HG03108 (cell line): ENCODE measurements around the gene ARVCF.

Source experiments
- ATAC-seq: cut with Tn5 transposase; IDR thresholded peaks from one replicate; pipeline ENCODE4 v1.9.1; 2021; ENCODE audit warnings: moderate library complexity; ENCODE audit not compliant: unreplicated experiment

ARVCF gene

DNA sequence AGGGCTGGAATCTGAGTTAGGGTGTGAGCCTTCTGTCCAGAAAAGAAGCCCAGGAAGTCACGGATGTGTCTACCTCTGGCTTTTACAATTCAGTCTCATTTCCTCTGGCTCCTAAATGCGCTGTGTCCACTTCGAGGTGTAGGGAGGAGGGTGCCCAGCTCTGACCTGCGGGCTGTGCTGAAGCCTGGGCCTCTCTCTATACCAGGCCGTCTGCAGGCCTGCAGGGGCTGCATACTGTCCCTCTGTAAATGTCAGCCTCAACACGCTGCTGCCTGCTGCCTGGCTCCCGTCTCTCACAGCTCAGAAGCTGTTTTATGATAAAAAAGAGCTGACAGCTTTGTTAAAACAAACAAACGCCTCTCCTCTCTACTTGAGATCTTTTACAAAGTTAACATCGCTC is 14.5 kb downstream of the ARVCF start:
- ATAC-seq: no peak

- no peak for ATAC-seq
These were observed 15.5 kb downstream of the ARVCF start for GRCh38 chr22:20001082-20001638.

DNA sequence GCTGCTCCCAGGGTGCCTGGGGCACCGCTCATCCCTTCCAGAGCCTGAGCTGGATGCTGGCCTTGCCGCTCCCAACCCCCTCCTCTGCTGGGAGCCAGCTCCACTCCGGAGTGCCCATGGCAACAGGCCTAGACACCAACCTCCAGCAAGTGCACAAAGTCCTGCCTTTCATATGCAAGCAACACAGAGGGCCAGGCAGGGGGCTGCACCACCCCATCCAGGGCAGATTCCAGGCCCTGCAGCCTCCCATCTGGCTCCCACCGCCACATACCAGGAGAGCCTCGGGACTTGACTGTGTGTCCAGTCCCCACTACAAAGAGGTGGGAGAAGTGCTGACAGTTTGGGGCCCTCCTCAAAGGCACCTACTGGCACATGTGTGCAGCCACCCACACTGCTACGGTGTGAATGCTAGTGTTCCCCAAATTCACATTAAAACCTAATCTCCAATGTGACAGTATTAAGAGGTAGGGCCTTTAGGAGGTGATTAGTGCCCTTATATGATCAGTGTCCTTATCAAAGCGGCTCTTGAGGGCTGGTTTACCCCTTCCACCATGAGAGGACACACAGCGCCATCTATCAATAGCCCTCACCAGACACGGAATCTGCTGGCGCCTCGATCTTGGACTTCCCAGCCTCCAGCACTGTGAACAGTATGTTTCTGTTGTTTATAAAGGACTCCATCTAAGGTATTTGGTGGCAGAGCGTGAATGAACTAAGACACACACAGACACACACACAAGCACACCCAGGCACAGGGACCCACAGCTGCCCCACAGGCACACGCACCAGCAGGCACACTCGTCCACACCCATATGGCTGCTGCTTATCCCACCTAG is 16.2 kb downstream of the ARVCF start:
- ATAC-seq: no peak

DNA sequence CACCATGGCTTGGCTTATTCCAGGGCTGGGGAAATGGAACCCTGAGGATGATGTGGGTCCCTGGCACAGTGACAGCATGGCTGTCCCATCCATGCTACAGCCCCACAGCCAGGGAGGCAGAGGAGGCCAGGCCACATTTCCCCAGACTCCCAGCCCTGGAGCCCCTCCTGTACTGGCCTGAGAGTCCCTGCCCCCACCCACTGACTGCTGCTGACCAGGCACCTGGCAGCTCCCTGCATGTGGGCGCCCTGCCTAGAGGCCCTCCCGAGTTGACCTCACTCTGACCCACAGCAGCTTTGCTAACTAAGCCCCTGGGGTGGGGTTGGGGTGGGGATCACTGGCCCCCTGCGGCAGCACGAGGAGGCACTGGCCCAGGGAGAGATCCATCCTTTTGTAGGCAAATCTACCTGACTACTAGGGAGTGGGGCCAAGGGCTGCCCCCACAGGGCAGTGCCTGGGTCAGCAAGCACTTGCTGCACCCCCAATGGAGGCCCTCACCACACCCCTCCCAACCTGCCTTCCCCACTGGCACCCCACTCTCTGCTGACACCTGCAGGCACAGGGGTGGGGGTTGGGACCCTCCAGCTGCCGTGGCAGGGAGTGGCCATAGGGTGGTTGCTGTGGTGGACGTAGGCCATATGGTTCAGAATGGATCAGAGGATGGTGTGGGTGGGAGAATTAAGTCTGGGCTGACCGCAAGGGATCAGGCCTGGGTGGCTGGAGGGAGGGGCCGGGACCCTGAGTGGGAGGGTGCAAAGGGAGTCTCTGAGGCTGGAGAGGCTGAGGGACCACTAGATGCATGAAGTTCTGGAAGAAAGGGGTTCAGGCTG is 17.4 kb downstream of the ARVCF start:
- no peak for ATAC-seq

DNA sequence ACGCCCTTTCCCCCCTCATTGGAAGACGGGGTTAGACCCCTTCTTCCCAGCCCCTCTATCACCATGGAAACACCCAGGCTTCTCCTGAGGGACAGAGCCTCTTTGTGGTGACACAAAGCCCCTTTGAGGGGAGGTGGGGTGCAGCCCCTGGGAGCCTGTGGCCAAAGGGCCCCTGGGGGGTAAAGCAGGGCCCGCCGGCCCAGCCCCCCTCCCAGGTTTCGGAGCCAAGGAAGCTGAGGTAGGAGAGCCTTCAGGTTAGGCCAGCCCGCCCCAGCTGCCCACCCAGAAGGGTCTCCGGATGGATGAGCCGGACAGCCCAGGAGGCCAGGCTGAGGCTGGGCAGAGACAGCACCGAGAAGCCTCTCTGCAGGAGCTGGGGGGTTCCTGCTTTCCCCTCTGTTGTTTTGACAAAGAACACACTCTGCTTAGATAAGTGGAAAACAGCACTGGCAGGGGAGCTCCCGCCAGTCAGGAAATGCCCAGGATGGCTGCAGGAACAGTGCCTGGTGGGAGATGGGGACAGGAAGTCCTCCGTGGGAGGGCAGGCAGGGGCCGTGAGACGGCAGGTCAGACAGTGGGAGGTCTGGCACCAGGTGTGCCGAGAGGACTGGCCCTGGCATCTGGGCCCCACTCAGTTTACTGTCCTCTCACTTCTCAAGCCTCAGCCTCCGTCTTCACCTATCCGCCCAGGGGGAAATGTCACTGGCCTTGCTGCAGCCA is 18.2 kb downstream of the ARVCF start:
- no peak for ATAC-seq

- no peak for ATAC-seq
These were observed 18.9 kb downstream of the ARVCF start for GRCh38 chr22:19997561-19998231.

DNA sequence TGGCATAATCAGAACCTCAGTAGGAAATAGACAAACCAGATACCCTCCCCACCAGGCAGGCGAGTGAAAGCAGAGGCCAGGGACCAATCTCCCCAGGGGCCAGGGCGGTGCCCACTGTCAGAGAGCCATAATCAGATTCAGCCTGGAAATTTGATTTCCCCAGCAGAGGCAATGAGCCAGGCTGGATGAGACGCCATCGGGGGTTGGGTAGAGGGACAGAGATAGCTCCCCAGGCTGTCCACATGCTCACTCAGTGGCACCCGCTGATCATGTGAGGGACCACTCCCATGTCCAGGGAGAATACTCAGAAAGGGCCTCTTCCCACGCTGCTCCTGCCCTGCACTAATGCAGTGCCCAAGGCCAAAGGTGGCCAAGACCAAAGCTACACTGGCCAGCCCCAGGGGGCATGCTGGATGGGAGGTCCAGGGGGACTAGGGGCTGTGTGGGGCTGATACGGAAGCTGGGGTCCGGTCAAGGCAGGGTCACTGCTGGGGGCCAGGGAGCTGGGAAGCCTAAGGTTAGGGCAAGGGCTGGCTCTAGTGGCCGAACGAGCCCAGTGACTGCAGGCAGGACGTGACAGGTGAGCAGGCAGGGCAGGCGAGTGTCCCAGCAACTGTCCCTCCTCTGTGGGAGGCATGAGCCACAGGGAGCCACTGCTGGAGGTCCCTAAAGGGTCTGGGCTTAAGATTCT is 19.8 kb downstream of the ARVCF start:
- no peak for ATAC-seq

GRCh38 chr22:19995611-19996339 is 20.8 kb downstream of the ARVCF start:
- ATAC-seq: no peak

DNA sequence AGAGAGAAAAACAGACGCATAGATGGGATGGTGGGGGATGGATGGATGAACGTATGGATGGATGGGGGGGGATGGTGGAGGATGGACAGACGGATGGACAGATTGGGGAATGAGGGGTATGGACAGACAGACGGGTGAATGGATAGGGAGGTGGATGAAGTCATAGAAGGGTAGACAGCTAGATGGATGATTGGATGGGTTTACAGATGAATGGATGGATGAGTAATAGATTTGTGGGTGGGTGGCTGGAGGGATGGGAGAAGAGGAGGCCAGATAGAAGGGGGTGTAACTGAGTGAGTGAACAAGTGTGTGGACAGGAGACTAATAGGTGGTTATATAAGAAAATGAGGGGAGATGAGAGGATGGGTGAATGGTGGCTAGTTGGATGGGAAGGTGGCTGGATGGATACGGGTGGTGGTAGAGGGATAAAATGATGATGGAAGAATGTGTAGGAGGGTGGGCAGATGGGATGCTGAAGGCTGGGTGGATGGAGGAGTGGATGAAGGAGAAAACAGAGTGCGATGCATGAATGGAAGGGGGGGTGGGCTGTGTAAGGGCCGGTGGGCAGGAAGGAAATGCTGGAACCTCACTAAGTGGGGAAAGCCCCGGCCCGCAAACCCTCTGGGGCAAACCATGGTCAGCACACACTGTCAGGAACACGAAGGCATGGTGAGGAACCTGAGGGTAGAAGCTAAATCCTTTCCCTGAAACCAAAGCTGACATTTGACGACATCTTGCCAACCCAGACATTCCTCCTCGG is 21.6 kb downstream of the ARVCF start:
- no peak for ATAC-seq

DNA sequence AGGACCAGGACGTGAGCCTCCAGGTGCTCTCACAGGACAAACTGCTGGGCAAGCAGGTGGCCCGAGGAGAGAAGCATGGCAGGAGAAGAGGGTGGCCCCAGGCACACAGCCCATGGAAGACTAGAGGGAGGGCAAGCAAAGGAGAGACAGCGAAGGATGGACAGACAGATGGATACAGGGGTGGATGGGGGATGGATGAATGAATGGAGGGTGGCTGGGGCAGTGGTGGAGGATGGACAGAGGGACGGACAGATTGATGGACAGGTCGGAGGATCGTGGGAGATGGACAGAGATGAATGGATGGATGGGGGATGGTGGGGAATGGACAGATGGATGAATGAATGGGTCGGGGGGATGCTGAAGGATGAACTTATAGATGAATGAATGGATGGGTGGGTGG is 22.7 kb downstream of the ARVCF start:
- ATAC-seq: no peak

- ATAC-seq: no peak
These were observed 23.7 kb downstream of the ARVCF start for GRCh38 chr22:19992921-19993355.

- no peak for ATAC-seq
These were observed 24.1 kb downstream of the ARVCF start for GRCh38 chr22:19992481-19992911.

- ATAC-seq: no peak
These were observed 24.8 kb downstream of the ARVCF start for GRCh38 chr22:19991645-19992451.

- no peak for ATAC-seq
These were observed 25.3 kb downstream of the ARVCF start for GRCh38 chr22:19991395-19991644.

- ATAC-seq: no peak
These were observed 25.8 kb downstream of the ARVCF start for GRCh38 chr22:19990609-19991394.

GRCh38 chr22:19990188-19990587 is 26.4 kb downstream of the ARVCF start:
- no peak for ATAC-seq

- no peak for ATAC-seq
These were observed 26.9 kb downstream of the ARVCF start for GRCh38 chr22:19989725-19990067.
